Ovary (tissue), 9 donors: ENCODE results near the gene EBNA1BP2. TPM values are rescaled to one million over a fixed set of nuclear protein-coding genes. Genes with fewer than 3 reads are reported as not detected.

Source experiments
- DNase-seq, 5 donors: peaks; one replicate each; pipeline ENCODE4 v3.0.0-alpha.2; 2019 to 2020
- H3K27ac ChIP-seq, 2 donors: fragments of 200-600 bp; one replicate each; pipeline versions ENCODE4 v1.5.1 to v1.8.0; 2019 to 2022
- H3K27me3 ChIP-seq: fragments of 200-600 bp; one replicate; pipeline ENCODE4 v1.8.0; 2022
- H3K36me3 ChIP-seq: fragments of 200-600 bp; sonication (generic); one replicate; pipeline ENCODE4 v1.5.1; 2019
- H3K4me1 ChIP-seq: one replicate; pipeline ENCODE4 v1.8.1; 2013; ENCODE audit warnings: mild to moderate bottlenecking, moderate library complexity; ENCODE audit not compliant: insufficient read depth
- H3K4me3 ChIP-seq: fragments of 200-600 bp; sonication (generic); one replicate; pipeline ENCODE4 v1.5.1; 2017
- H3K9me3 ChIP-seq, 2 donors: fragments of 200-600 bp in 1 of 2; sonication (generic) in 1 of 2; one replicate each; pipeline versions ENCODE4 v1.5.1 to v1.8.1; 2013 to 2019; ENCODE audit warnings: mild to moderate bottlenecking in 1 of 2, moderate library complexity in 1 of 2
- CTCF ChIP-seq, 3 donors: fragments of 450-650 bp in 2 of 3; fragments of 200-600 bp in 1 of 3; IDR thresholded peaks; one replicate each; pipeline versions ENCODE4 v1.5.1 to v1.8.0; 2016 to 2022; ENCODE audit warnings: antibody characterized with exemption in 3 of 3, mild to moderate bottlenecking in 1 of 3
- EP300 ChIP-seq: sonication (generic); formaldehyde crosslinking; IDR thresholded peaks from one replicate; pipeline ENCODE4 v1.6.1; 2017; ENCODE audit warnings: antibody characterized with exemption
- POLR2A ChIP-seq: fragments of 450-650 bp; IDR thresholded peaks from one replicate; pipeline ENCODE4 v1.6.1; 2017; ENCODE audit warnings: antibody characterized with exemption, mild to moderate bottlenecking, moderate library complexity
- WGBS, 3 donors: extraction: QIAGEN DNeasy Blood & Tissue Kit in 1 of 3; methylation state at CpG; one replicate each; pipeline versions ENCODE4 v1.1.5 to v1.1.7; 2013 to 2017; 5-methylcytosine and 5-hydroxymethylcytosine counted together
- intact Hi-C, 4 donors: fragments of 100-400 bp; cut with DNase I; formaldehyde crosslinking; loops; one replicate each; pipeline versions ENCODE4 v1.11.0 to v1.15.1; 2022 to 2023
- polyA plus RNA-seq, 2 donors: library from polyadenylated mRNA; stranded (reverse); fragments of 200-250 nt in 1 of 2; fragments of 350-450 nt in 1 of 2; fragmentation: Illumina TruSeq in 1 of 2; extraction: RNeasy Lipid Tissue Mini Kit (QIAGEN cat#74804) in 1 of 2; gene quantifications; one replicate each; pipeline ENCODE4 v1.2.3, GENCODE V29; 2013 to 2014
- total RNA-seq, 7 donors: library from RNA; depleted of rRNA in 2 of 7; stranded (reverse); fragments of >200 nt in 2 of 7; fragmentation: NEBNext Ultra II Directional in 3 of 7; extraction: Animal tissue kit (Norgen Biotek cat#: 25700) in 3 of 7; gene quantifications; one replicate each; pipeline versions ENCODE4 v1.1.0 to v1.2.4, GENCODE V29; 2016 to 2023
- donor health status: DM: no; HTN: no; CAD: no; lungs with moderate emphysema.
- donor health status: DM: no; HTN: no; CAD: no.
- donor health status: Bipolar disorder and iron deficiency.
- donor health status: DM: yes; HTN: yes; CAD: no.
- donor health status: DM: no; HTN: no; CAD: no.
- donor health status: DM: yes; HTN: yes; CAD: no.

EBNA1BP2 gene
- total and polyA plus RNA-seq, 9 donors, result 22.1 to 59.7 (median 38.5) TPM

GRCh38 chr1:43137445-43138052, 34.5 kb downstream of the EBNA1BP2 start:
- intact Hi-C loops, result no loop called here
- Histone ChIP-seq H3K27me3 (no peaks in the 10 kb centered on the region), H3K9me3 (no peaks in the 10 kb centered on the region), H3K4me1 (no peaks in the 10 kb centered on the region), H3K27ac (no peak overlapping the region), H3K36me3 (no peaks in the 10 kb centered on the region), H3K4me3 (no peak overlapping the region)
- TF ChIP-seq EP300 (no peak), POLR2A (no peak), CTCF (IDR thresholded peaks at IDR 0.05) (no peak)
- DNase-seq, result no peak
- 77 to 85% (median 80%) methylated on average over 7 of the region's 7 CpGs for WGBS, 3 donors

GRCh38 chr1:43135857-43136781, 36.0 kb downstream of the EBNA1BP2 start:
- Histone ChIP-seq H3K36me3 (no peaks in the 10 kb centered on the region), H3K4me1 (no peaks in the 10 kb centered on the region), H3K4me3 (no peak overlapping the region), H3K27ac (no peak overlapping the region), H3K9me3 (no peaks in the 10 kb centered on the region), H3K27me3 (no peaks in the 10 kb centered on the region)
- intact Hi-C loops, result no loop called here
- no peak for TF ChIP-seq CTCF (IDR thresholded peaks at IDR 0.05)
- TF ChIP-seq POLR2A, result no peak
- no peak for TF ChIP-seq EP300
- no peak for DNase-seq
- WGBS, 3 donors, result 68 to 79% (median 76%) methylated on average over 9 of the region's 9 CpGs

- intact Hi-C loops, result no loop called here
- DNase-seq, result no peak
- Histone ChIP-seq H3K36me3 (no peaks in the 10 kb centered on the region), H3K9me3 (no peaks in the 10 kb centered on the region), H3K4me3 (no peak overlapping the region), H3K4me1 (no peaks in the 10 kb centered on the region), H3K27ac (no peak overlapping the region), H3K27me3 (no peaks in the 10 kb centered on the region)
- TF ChIP-seq EP300, result no peak
- no peak for TF ChIP-seq CTCF (IDR thresholded peaks at IDR 0.05)
- no peak for TF ChIP-seq POLR2A
These were observed 37.5 kb downstream of the EBNA1BP2 start for GRCh38 chr1:43134640-43135039.

- intact Hi-C loops, result no loop called here
- no peaks in the 10 kb centered on the region for H3K4me1 ChIP-seq
- DNase-seq, result no peak
- H3K27me3 ChIP-seq, result no peaks in the 10 kb centered on the region
- TF ChIP-seq POLR2A (no peak), CTCF (IDR thresholded peaks at IDR 0.05) (no peak), EP300 (no peak)
- H3K36me3 ChIP-seq, result no peaks in the 10 kb centered on the region
- no peak overlapping the region for H3K4me3 ChIP-seq
- no peaks in the 10 kb centered on the region for H3K9me3 ChIP-seq
- WGBS, 3 donors, result 4 to 8% (median 4%) methylated on average over 1 of the region's 1 CpG
- no peak overlapping the region for H3K27ac ChIP-seq
These were observed 38.0 kb downstream of the EBNA1BP2 start for GRCh38 chr1:43134068-43134467.
